HCT116 (cell line): ENCODE measurements around the gene ZCCHC2.

Experiments used
- ELF1 ChIP-seq: IDR thresholded peaks from 2 replicates; pipeline ENCODE4 v1.6.1; 2012; ENCODE audit warnings: low read depth, borderline replicate concordance
- EZH2 ChIP-seq: fragments of 200-600 bp; sonication (generic); IDR thresholded peaks from 2 replicates; pipeline ENCODE4 v1.6.1; 2017; ENCODE audit warnings: antibody characterized with exemption, mixed run types
- RAD21 ChIP-seq: IDR thresholded peaks from 2 replicates; pipeline ENCODE4 v1.6.1; 2012; ENCODE audit warnings: low read depth, mild to moderate bottlenecking
- YY1 ChIP-seq: IDR thresholded peaks from 2 replicates; pipeline ENCODE4 v1.6.1; 2011; ENCODE audit warnings: low read length, low read depth, moderate library complexity, mild to moderate bottlenecking; ENCODE audit not compliant: insufficient replicate concordance; ENCODE audit errors: extremely low read depth
- TF ChIP-seq, protein P1 (sequence below), 3 experiments: fragments of 200-600 bp in 1 of 3; sonication (generic) in 1 of 3; IDR thresholded peaks in 2 of 3; conservative IDR thresholded peaks in 1 of 3; 2 replicates each; pipeline ENCODE4 v1.5.1; 2012 to 2017; ENCODE audit warnings: low read depth in 2 of 3, low read length in 2 of 3, antibody characterized with exemption in 1 of 3, borderline replicate concordance in 1 of 3, control low read depth in 1 of 3, mild to moderate bottlenecking in 1 of 3, mixed read lengths in 1 of 3, mixed run types in 1 of 3, moderate library complexity in 1 of 3; ENCODE audit not compliant: insufficient read depth in 1 of 3

DNA sequence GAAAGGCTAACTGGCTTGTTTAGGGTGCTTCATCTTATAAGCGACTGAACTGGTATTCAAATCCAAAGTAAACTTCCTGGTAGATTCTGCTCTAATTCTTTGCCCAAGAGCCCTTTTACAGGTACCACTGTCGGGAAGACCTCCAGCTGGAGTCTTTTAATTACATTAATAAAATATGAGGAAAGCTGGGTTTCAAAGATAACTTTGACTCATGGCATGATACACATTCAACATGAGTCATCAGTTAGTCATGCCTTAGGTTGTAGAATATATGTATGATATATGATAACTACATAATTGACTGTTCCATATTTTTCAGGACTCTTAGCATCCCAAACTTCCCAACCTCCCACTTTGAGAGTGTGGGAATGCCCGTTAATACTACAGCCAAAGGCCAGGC, 32.3 kb downstream of the ZCCHC2 start:
- no peak for TF ChIP-seq RAD21
- TF ChIP-seq, protein P1, sequence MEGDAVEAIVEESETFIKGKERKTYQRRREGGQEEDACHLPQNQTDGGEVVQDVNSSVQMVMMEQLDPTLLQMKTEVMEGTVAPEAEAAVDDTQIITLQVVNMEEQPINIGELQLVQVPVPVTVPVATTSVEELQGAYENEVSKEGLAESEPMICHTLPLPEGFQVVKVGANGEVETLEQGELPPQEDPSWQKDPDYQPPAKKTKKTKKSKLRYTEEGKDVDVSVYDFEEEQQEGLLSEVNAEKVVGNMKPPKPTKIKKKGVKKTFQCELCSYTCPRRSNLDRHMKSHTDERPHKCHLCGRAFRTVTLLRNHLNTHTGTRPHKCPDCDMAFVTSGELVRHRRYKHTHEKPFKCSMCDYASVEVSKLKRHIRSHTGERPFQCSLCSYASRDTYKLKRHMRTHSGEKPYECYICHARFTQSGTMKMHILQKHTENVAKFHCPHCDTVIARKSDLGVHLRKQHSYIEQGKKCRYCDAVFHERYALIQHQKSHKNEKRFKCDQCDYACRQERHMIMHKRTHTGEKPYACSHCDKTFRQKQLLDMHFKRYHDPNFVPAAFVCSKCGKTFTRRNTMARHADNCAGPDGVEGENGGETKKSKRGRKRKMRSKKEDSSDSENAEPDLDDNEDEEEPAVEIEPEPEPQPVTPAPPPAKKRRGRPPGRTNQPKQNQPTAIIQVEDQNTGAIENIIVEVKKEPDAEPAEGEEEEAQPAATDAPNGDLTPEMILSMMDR (IDR thresholded peaks at IDR 0.05 in 2 of 3, conservative IDR thresholded peaks at IDR 0.05 in 1 of 3; ENCODE audit: borderline replicate concordance in 1 of 3, insufficient read depth in 1 of 3, low read depth in 2 of 3, low read length in 2 of 3): no peak
- no peak for TF ChIP-seq EZH2
- no peak for TF ChIP-seq YY1
- no peak for TF ChIP-seq ELF1
